GM12873 (cell line): Measurements from ENCODE around the gene TWIST2.

Experiments used
- TF ChIP-seq, protein P1 (sequence below): IDR thresholded peaks from 2 replicates; pipeline ENCODE4 v1.5.1; 2012; ENCODE audit warnings: low read depth, mild to moderate bottlenecking, moderate library complexity, low read length, control low read depth; ENCODE audit not compliant: insufficient read depth; ENCODE audit errors: missing control alignments

Gene TWIST2

DNA sequence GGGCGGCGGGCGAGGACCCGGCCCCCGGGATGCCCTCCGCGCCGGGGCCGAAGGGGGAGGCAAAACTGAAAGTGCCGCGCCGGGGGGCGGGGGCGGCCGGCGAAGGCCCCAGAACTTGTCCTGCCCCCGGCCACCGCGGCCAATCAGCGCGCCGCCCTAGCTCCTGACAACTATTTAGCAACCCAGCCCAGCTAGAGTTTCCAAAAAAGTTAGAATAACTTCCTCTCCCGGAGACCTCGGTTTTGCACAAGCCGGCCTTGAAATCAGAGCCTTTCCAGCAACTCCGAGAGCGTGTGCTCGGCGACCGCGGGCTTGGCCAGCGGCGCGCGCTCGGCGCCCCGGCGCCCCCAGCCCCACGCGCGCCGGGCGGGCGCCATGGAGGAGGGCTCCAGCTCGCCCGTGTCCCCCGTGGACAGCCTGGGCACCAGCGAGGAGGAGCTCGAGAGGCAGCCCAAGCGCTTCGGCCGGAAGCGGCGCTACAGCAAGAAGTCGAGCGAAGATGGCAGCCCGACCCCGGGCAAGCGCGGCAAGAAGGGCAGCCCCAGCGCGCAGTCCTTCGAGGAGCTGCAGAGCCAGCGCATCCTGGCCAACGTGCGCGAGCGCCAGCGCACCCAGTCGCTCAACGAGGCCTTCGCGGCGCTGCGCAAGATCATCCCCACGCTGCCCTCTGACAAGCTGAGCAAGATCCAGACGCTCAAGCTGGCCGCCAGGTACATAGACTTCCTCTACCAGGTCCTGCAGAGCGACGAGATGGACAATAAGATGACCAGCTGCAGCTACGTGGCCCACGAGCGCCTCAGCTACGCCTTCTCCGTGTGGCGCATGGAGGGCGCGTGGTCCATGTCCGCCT is at the start of gene TWIST2:
TSS of gene TWIST2 (plus strand) at position 245 of the 850 bp plus-strand sequence. CDS start at position 376, 131 bp downstream.
- TF ChIP-seq, protein P1, sequence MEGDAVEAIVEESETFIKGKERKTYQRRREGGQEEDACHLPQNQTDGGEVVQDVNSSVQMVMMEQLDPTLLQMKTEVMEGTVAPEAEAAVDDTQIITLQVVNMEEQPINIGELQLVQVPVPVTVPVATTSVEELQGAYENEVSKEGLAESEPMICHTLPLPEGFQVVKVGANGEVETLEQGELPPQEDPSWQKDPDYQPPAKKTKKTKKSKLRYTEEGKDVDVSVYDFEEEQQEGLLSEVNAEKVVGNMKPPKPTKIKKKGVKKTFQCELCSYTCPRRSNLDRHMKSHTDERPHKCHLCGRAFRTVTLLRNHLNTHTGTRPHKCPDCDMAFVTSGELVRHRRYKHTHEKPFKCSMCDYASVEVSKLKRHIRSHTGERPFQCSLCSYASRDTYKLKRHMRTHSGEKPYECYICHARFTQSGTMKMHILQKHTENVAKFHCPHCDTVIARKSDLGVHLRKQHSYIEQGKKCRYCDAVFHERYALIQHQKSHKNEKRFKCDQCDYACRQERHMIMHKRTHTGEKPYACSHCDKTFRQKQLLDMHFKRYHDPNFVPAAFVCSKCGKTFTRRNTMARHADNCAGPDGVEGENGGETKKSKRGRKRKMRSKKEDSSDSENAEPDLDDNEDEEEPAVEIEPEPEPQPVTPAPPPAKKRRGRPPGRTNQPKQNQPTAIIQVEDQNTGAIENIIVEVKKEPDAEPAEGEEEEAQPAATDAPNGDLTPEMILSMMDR, result no peak

DNA sequence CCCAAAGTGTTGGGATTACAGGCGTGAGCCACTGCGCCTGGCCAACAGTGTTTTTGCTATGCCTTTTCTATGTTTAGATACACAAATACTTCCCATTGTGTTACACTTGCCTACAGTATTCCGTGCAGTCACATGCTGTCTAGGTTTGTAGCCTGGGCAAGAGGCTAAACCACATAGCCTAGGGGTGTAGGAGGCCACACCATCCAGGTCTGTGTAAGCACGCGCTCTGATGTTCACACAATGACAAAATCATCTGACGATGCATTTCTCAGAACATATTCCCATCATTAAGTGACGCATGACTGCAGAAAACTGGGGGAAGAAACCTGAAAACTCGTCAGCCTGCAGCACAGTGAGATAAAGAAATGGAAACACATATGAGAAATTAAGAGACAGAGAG is 46.1 kb upstream of the TWIST2 start:
- TF ChIP-seq, protein P1, result no peak

DNA sequence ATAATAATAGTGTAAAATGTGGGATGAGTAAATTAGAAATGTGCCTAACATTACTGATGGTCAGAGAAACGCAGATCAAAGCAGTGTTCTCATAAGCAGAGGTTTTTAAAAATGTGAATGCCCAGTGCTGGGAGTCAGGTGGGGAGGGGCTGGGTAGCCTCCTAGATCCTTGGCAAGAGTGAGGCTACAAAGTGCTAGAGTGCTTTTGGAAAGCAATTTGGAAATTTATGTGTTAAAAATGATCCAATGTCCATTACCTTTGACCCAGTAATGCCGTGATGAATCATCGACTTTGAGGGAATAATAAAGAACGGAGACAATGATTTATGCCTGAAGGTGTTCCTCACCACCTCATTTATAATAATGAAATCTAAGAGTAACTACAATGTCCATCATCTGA is 44.9 kb upstream of the TWIST2 start:
- TF ChIP-seq, protein P1, result no peak

DNA sequence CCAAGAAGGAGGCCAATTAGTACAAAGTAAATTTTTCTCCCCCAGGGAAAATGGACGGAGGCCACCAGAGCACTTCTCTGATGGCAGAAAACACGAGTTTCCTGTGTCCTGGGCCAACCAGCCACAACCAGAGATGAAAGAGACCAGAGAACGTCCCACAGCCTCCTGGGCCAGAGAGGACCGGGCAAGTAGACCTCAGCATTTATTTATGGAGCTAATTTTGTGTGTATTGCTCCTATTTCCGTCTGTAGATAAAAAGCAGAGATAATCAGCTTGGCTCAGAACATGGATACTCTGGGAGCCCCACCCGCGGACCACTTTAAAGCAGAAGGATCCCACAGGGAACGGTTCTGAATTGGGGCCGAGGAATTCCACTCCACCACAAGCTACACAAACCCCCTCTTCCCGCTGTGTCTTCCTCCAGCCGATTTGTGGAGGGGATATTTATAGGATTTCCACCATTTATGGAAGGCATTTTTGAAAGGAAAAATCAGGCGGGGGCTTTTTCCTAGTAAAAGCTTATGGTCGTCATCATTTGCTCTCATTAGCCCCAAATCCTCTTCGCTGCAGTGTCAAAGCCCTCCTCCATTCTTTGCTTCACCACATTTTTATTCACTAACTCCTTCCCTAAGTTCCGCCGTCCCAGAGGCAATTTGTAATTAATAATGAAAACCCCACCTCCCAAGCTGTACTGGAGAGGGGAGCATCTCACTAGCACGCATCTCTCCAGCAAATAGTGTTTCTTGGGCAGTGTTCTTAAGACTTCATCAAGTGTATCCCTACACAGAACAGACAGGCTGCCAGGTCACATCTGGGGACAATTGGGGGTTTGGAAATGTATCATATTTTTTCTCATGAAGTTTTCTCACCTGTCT is 43.7 kb upstream of the TWIST2 start:
- TF ChIP-seq, protein P1, result no peak

DNA sequence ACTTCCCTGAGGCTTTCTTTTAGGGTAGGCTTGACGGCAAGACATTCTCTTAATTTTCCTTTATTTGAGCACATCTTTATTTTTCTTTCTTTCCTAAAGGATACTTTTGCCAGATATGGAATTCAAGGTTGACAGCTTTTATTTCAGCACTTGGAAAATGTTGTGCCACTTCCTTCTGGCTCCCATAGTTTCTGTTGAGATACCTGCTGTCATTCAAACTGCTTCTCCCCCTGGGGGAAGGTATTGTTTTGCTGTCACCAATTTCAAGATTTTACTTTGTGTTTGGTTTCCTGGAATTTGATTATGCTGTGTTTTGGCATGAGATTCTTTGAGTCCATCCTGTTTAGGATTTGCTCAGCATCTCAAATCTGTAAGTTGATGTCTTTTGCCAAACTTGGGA is 39.1 kb upstream of the TWIST2 start:
- TF ChIP-seq, protein P1, result no peak

DNA sequence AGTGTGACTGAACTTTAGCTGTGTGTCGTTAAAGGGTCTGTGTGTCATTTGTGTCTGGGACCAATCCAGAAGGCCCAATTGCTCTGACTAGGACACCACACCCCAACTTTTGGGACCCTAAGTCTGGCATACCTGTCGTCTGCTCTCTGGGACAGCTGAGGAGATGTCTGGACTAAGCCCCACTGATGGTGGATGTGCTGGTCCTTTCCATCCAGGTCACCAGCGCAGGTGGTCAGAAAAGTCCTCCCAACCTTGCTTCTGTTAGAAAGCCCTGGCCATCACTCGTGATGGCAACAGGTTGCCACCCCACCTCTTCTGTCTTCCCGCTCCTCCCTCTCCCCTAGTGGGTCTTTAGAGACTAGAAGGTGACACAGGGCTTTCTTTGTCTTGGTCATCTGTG is 37.6 kb upstream of the TWIST2 start:
- TF ChIP-seq, protein P1, result no peak

DNA sequence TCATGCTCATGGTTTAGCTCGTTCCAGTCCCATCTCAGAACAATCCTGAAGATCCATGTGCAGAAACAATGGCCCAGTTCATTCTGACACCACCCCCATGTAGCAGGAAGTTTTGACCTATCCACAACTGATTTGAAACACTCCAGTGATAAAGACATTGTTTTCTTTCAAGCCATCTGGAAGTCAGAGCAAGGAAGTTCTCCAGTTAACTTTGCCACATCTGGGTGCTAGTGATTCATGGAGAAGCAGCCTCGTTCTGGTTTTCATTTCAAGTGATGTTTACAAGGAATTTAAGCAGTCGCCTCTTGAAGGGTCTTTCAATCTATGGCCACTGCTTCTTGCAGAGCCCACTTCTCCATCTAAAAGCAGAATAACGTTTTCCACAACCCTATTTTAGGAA is 36.6 kb upstream of the TWIST2 start:
- TF ChIP-seq, protein P1, result no peak
